Measurements from ENCODE around the gene PRDM8. TPM values are rescaled to one million over a fixed set of nuclear protein-coding genes. Genes with fewer than 3 reads are reported as not detected.

PRDM8 gene
- 10 to 100 TPM; 24.1 to 63.5 (median 34.3) TPM for total RNA-seq

DNA sequence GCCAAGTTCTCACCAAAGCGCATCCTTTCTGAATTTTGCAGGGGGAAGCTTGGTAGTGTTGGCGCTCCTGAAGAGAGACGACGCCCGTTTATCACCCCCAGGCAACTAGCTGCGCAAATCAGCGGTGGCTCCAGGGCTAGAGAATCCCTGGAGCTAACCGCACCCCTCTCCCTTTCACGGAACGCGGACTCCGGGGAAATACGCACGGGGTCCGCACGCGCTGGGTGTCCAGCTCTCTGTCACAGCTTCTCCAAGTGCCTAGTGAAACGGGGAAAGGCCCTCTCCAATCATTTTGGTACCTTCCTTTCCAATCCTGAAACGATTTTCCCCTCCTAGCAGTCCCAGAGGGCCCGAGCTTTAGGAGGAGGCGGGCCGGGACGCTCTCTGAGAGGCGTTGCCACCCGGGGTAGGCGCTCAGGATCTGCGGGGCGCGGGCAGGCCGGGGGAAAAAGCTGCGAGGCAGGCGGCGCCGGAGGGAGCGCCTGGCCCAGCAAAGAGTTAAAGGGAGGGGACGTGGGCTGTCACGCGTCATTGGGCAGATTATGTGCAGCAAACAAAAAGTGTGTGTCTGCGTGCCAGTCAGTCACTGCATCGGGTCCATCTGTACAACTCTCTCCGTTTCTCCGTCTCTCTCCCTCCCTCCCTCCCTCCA, at the start of gene PRDM8:
PRDM8 (plus strand) TSS at position 582 of the 652 bp plus-strand sequence. CDS start 2,578 bp downstream, outside the sequence.
- H3K4me3 ChIP-seq: peak within 1 kb of the TSS; percentile 40 to 49 (median 44)
- DNase-seq (ENCODE audit: extremely low spot score): no peak
- peaks cover 8 to 17% (median 13%) of the 10 kb centered on the region in 4 donors for H3K4me1 ChIP-seq
- TF ChIP-seq, protein P1, sequence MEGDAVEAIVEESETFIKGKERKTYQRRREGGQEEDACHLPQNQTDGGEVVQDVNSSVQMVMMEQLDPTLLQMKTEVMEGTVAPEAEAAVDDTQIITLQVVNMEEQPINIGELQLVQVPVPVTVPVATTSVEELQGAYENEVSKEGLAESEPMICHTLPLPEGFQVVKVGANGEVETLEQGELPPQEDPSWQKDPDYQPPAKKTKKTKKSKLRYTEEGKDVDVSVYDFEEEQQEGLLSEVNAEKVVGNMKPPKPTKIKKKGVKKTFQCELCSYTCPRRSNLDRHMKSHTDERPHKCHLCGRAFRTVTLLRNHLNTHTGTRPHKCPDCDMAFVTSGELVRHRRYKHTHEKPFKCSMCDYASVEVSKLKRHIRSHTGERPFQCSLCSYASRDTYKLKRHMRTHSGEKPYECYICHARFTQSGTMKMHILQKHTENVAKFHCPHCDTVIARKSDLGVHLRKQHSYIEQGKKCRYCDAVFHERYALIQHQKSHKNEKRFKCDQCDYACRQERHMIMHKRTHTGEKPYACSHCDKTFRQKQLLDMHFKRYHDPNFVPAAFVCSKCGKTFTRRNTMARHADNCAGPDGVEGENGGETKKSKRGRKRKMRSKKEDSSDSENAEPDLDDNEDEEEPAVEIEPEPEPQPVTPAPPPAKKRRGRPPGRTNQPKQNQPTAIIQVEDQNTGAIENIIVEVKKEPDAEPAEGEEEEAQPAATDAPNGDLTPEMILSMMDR (IDR thresholded peaks at IDR 0.05): no peak
- no peak for TF ChIP-seq POLR2A (IDR thresholded peaks at IDR 0.05; ENCODE audit: low read depth)
- TF ChIP-seq POLR2AphosphoS5 (IDR thresholded peaks at IDR 0.05): peak in 1 of 2 donors; percentile 33
- WGBS: 46% methylated on average over 28 of the region's 42 CpGs
- peak within 1 kb of the TSS in 3 of 4 donors; percentile 32 to 36 (median 33) for H3K27ac ChIP-seq (replicated peaks in 1 of 4)
- H3K36me3 ChIP-seq: peaks cover 0 to 19% (median 9%) of the 10 kb centered on the region in 4 donors
- H3K9me3 ChIP-seq: no peaks in the 10 kb centered on the region
- intact Hi-C loops (cut with DNase I): no loop called here
- no peaks in the 10 kb centered on the region for H3K27me3 ChIP-seq

DNA sequence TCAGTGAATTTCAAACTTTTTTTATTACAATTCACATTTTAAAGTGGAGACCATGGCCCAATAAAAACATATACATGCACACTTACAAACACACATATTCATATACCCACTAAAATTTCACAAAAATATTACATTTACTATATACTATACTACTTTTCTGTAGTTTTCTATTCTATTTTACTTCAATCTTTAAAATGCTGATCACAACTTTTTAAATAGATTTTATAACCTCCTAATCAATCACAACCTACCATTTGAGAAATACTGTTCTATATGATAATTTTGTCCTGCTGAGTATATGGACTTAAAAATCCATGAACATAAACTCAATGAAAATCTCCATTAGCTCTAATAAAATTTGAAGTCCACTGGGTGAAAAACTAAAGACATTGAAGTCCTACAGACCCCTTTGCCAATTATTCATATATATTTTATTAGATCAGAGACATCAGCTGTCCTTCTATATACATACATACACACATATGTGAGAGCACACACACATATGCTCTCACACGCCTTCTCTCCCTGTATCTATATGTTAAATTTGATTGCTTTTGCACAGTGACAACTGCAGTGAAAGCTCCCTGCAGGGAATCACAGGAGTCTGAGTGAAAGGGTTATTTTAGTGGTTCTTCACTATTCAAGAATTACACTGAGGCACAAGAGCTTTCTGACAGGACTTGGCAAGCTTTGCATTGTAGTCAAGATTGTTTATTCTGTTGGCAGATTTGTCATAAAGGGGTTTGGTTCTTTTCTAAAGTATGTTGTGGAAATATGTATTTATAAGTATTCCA, 46.7 kb upstream of the PRDM8 start:
- intact Hi-C loops (cut with DNase I): no loop called here
- Histone ChIP-seq H3K9me3 (no peaks in the 10 kb centered on the region), H3K4me1 (no peaks in the 10 kb centered on the region), H3K4me3 (no peak overlapping the region), H3K27me3 (no peaks in the 10 kb centered on the region), H3K36me3 (no peaks in the 10 kb centered on the region), H3K27ac (replicated peaks in 1 of 4) (no peak overlapping the region)
- 89% methylated on average over 1 of the region's 1 CpG for WGBS
- TF ChIP-seq, protein P1 (IDR thresholded peaks at IDR 0.05): no peak
- TF ChIP-seq POLR2A (IDR thresholded peaks at IDR 0.05; ENCODE audit: low read depth): no peak
- TF ChIP-seq POLR2AphosphoS5 (IDR thresholded peaks at IDR 0.05): no peak
- TF ChIP-seq EP300 (IDR thresholded peaks at IDR 0.05): no peak
- no peak for DNase-seq (ENCODE audit: extremely low spot score)

DNA sequence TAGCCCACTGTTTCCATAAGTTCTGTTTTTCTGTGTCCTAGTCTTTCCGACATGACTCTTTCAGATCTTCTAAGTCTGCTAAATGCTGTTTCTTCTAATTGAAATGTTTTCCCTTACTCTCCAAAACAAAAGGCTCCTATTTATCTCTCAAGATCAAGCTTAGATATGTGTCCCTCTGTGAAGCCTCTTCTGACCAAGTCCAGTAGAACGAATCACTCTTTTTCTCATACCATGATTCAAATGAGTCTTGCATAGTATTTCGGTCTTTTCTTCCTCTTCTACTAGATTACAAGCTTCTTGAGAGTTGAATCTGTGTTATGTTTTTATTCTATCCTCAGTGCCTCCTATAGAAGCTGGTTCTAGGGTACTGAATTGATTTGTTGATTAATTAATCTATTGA, 45.3 kb upstream of the PRDM8 start:
- H3K36me3 ChIP-seq: no peaks in the 10 kb centered on the region
- H3K27me3 ChIP-seq: no peaks in the 10 kb centered on the region
- H3K4me3 ChIP-seq: no peak overlapping the region
- DNase-seq (ENCODE audit: extremely low spot score): no peak
- H3K27ac ChIP-seq (replicated peaks in 1 of 4): no peak overlapping the region
- H3K9me3 ChIP-seq: no peaks in the 10 kb centered on the region
- WGBS: 93% methylated on average over 3 of the region's 3 CpGs
- intact Hi-C loops (cut with DNase I): no loop called here
- H3K4me1 ChIP-seq: no peaks in the 10 kb centered on the region
- TF ChIP-seq EP300 (IDR thresholded peaks at IDR 0.05) (no peak), POLR2AphosphoS5 (IDR thresholded peaks at IDR 0.05) (no peak), POLR2A (IDR thresholded peaks at IDR 0.05; ENCODE audit: low read depth) (no peak)
- TF ChIP-seq, protein P1 (IDR thresholded peaks at IDR 0.05): no peak

DNA sequence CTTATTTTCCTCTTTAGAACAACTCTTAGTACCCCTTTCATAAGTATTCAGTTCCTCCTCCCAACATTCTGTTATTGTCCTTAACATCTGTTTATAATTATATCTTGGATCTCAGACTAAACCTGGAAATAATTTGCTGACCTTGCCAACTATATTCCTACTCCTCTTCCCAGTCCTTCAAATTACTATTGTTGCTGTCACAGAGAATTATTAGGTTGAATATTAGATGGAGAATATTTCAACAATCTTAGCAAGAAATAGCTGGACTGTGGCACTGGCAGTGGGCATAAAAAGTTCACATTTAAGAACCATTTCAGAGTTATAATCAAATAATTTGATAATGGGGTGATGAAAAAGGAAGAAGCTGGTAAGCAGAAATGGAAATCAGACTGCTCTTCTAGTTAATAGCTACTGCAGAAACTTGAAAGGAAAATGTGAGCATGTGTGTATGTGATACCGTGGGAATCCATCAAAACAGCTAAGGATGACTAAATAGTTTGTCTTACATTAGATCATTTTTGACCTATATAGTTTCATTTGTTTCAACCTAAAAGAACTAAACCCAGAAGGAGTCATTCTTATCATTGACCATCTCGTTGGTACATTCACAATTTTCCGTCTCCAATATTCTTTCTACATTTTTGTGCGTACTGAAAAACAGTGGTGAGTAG, 43.3 kb upstream of the PRDM8 start:
- no peaks in the 10 kb centered on the region for H3K4me1 ChIP-seq
- H3K27ac ChIP-seq (replicated peaks in 1 of 4): no peak overlapping the region
- TF ChIP-seq POLR2AphosphoS5 (IDR thresholded peaks at IDR 0.05) (no peak), POLR2A (IDR thresholded peaks at IDR 0.05; ENCODE audit: low read depth) (no peak), EP300 (IDR thresholded peaks at IDR 0.05) (no peak)
- TF ChIP-seq, protein P1 (IDR thresholded peaks at IDR 0.05): no peak
- H3K9me3 ChIP-seq: peaks cover 0 to 9% (median 0%) of the 10 kb centered on the region in 4 donors
- intact Hi-C loops (cut with DNase I): no loop called here
- no peaks in the 10 kb centered on the region for H3K36me3 ChIP-seq
- no peak for DNase-seq (ENCODE audit: extremely low spot score)
- WGBS: 89% methylated on average over 4 of the region's 4 CpGs
- no peak overlapping the region for H3K4me3 ChIP-seq
- H3K27me3 ChIP-seq: no peaks in the 10 kb centered on the region

All from esophagus muscularis mucosa (tissue), 4 donors.